ENCODE data around the gene NCCRP1.
"Not testable (repeated sequence)": the region's sequence is repeated elsewhere in the genome, so short reads cannot be mapped to it uniquely, and the experiment has no call there.

NCCRP1 gene

GRCh38 chr19:39211731-39212374 is 15.1 kb downstream of the NCCRP1 start:
- DNase-seq, result no peak

- DNase-seq, result no peak
Measured at GRCh38 chr19:39212375-39212742, 15.6 kb downstream of the NCCRP1 start.

- DNase-seq, result not testable (repeated sequence)
Measured at GRCh38 chr19:39215323-39215722, 18.6 kb downstream of the NCCRP1 start.

- no peak for DNase-seq
Measured at GRCh38 chr19:39217094-39217493, 20.3 kb downstream of the NCCRP1 start.

- no peak for DNase-seq
Measured at GRCh38 chr19:39218230-39219007, 21.7 kb downstream of the NCCRP1 start.

GRCh38 chr19:39219108-39219507 is 22.3 kb downstream of the NCCRP1 start:
- not testable (repeated sequence) for DNase-seq

GRCh38 chr19:39223703-39224279 is 27.0 kb downstream of the NCCRP1 start:
- no peak for DNase-seq

GRCh38 chr19:39224910-39225309 is 28.1 kb downstream of the NCCRP1 start:
- no peak for DNase-seq

GRCh38 chr19:39230096-39230764 is 33.5 kb downstream of the NCCRP1 start:
- DNase-seq, result no peak

GRCh38 chr19:39232708-39233107 is 35.9 kb downstream of the NCCRP1 start:
- DNase-seq, result no peak

- DNase-seq, result no peak
Measured at GRCh38 chr19:39236527-39236926, 39.8 kb downstream of the NCCRP1 start.

GRCh38 chr19:39237200-39238184 is 40.7 kb downstream of the NCCRP1 start:
- no peak for DNase-seq

- DNase-seq, result no peak
Measured at GRCh38 chr19:39238209-39238608, 41.4 kb downstream of the NCCRP1 start.

- no peak for DNase-seq
Measured at GRCh38 chr19:39238944-39239343, 42.2 kb downstream of the NCCRP1 start.

GRCh38 chr19:39240421-39240820 is 43.7 kb downstream of the NCCRP1 start:
- no peak for DNase-seq

- DNase-seq, result not testable (repeated sequence)
Measured at GRCh38 chr19:39243741-39244140, 47.0 kb downstream of the NCCRP1 start.

- DNase-seq, result not testable (repeated sequence)
Measured at GRCh38 chr19:39244410-39245100, 47.8 kb downstream of the NCCRP1 start, which contains the start of gene IFNL3. Gene IFNL3, minus strand, starts transcription at chr19:39245006. Its CDS starts 39 bp downstream, at chr19:39244967.

- DNase-seq, result not testable (repeated sequence)
Measured at GRCh38 chr19:39245166-39245565, 48.4 kb downstream of the NCCRP1 start.

- DNase-seq, result no peak
Measured at GRCh38 chr19:39246951-39247669, 50.3 kb downstream of the NCCRP1 start.
